GM12878 (cell line): Measurements from ENCODE around the gene RANBP1. TPM values are rescaled to one million over a fixed set of nuclear protein-coding genes. Genes with fewer than 3 reads are reported as not detected.
A peak's percentile ranks its signal among the peaks of the same experiment; 100 is the strongest.

ENCODE experiments used
- ATAC-seq: fragments of 200-7000 bp; cut with Tn5 transposase; 3 replicates; pipeline ENCODE4 v1.9.1; 2020; ENCODE audit warnings: mild to moderate bottlenecking, moderate library complexity
- BruUV-seq: library from RNA; stranded (reverse); fragments of 400-500 nt; replicated peaks from 2 replicates; lab custom pipeline; 2021; lab: Mats Ljungman, UMichigan
- CTCF ChIA-PET: fragments of 300-600 bp; sonication (Branson Sonifier 250); formaldehyde crosslinking; extraction: SDS; loops from one replicate; lab custom pipeline; 2021; ENCODE audit warnings: inconsistent platforms; lab: Yijun Ruan, JAX
- POLR2A ChIA-PET: fragments of 350-600 bp; formaldehyde crosslinking; extraction: SDS; loops from one replicate; lab custom pipeline; 2021; ENCODE audit warnings: inconsistent platforms; lab: Charles Lee
- RAD21 ChIA-PET: fragments of 300-600 bp; sonication (Branson Sonifier 250); formaldehyde crosslinking; loops from one replicate; lab custom pipeline; 2023; ENCODE audit warnings: antibody characterized with exemption; ENCODE audit not compliant: unreplicated experiment; lab: Charles Lee
- SMC1A ChIA-PET: fragments of 300-600 bp; sonication (Branson Sonifier 250); formaldehyde crosslinking; loops from one replicate; lab custom pipeline; 2023; ENCODE audit not compliant: unreplicated experiment, uncharacterized antibody; lab: Charles Lee
- DNase-seq: peaks from one replicate; pipeline ENCODE4 v3.0.0-alpha.2; 2011; ENCODE audit warnings: low read depth, low spot score
- FAIRE-seq: peaks from 3 replicates; lab custom pipeline; 2011; peaks lifted over from hg19 to GRCh38; lab: Jason Lieb, UNC
- H2AFZ ChIP-seq: 2 replicates; pipeline ENCODE4 v1.6.0; 2011; ENCODE audit warnings: low read depth, low read length, control low read depth; ENCODE audit not compliant: control insufficient read depth
- H3K27ac ChIP-seq: 2 replicates; pipeline ENCODE4 v1.5.1; 2011; ENCODE audit warnings: control low read depth; ENCODE audit not compliant: control insufficient read depth, insufficient read depth
- H3K27me3 ChIP-seq, 2 experiments: replicated peaks in 1 of 2; 2 replicates each; pipeline versions ENCODE4 v1.6.0 to v1.6.1; 2011; ENCODE audit warnings: low read length in 1 of 2; ENCODE audit not compliant: control insufficient read depth in 2 of 2, insufficient read depth in 2 of 2
- H3K36me3 ChIP-seq, 2 experiments: 2 replicates each; pipeline ENCODE4 v1.5.1; 2011; ENCODE audit warnings: low read length in 1 of 2; ENCODE audit not compliant: control insufficient read depth in 2 of 2, insufficient read depth in 2 of 2
- H3K4me1 ChIP-seq: 2 replicates; pipeline ENCODE4 v1.6.1; 2011; ENCODE audit warnings: mild to moderate bottlenecking, low read length, moderate library complexity, mixed read lengths; ENCODE audit not compliant: control insufficient read depth, insufficient read depth
- H3K4me2 ChIP-seq: 2 replicates; pipeline ENCODE4 v1.6.0; 2011; ENCODE audit warnings: control low read depth; ENCODE audit not compliant: control insufficient read depth, insufficient read depth
- H3K4me3 ChIP-seq: fragments of 200-600 bp; sonication (generic); 2 replicates; pipeline ENCODE4 v1.5.1; 2016
- H3K79me2 ChIP-seq: 2 replicates; pipeline ENCODE4 v1.6.0; 2011; ENCODE audit warnings: low read length; ENCODE audit not compliant: control insufficient read depth, insufficient read depth
- H3K9ac ChIP-seq: 2 replicates; pipeline ENCODE4 v1.8.0; 2011; ENCODE audit warnings: low read length, control low read depth, mixed read lengths; ENCODE audit not compliant: control insufficient read depth, insufficient read depth
- H3K9me3 ChIP-seq: replicated peaks from 3 replicates; pipeline ENCODE4 v1.5.1; 2011; ENCODE audit warnings: mild to moderate bottlenecking, low read length; ENCODE audit not compliant: control insufficient read depth, insufficient read depth
- H4K20me1 ChIP-seq: 2 replicates; pipeline ENCODE4 v1.6.0; 2011; ENCODE audit not compliant: control insufficient read depth, insufficient read depth
- ASH2L ChIP-seq: fragments of 300-600, 200-600 bp; sonication (generic); IDR thresholded peaks from 2 replicates; pipeline ENCODE4 v1.6.1; 2017; ENCODE audit warnings: low read depth, mild to moderate bottlenecking, borderline replicate concordance
- POLR2A ChIP-seq: IDR thresholded peaks from 2 replicates; pipeline ENCODE4 v1.6.1; 2011; ENCODE audit warnings: low read depth, mild to moderate bottlenecking, low read length
- RFX5 ChIP-seq: IDR thresholded peaks from 2 replicates; pipeline ENCODE4 v1.6.1; 2011; ENCODE audit warnings: low read depth, low read length, improper control_type of control experiment
- STAT3 ChIP-seq: IDR thresholded peaks from 2 replicates; pipeline ENCODE4 v1.6.1; 2011; ENCODE audit warnings: low read depth, low read length, improper control_type of control experiment
- WGBS: methylation state at CpG from one replicate; pipeline ENCODE4 v1.1.6; 2016; ENCODE audit warnings: low lambda C conversion rate; ENCODE audit not compliant: insufficient replicate concordance, insufficient coverage; ENCODE audit errors: missing lambda C conversion rate; 5-methylcytosine and 5-hydroxymethylcytosine counted together
- in situ Hi-C: fragments of 300-500 bp; cut with MboI; formaldehyde crosslinking; loops from 9 replicates; pipeline ENCODE4 v1.14.3; 2018; ENCODE audit warnings: mixed read lengths
- intact Hi-C: fragments of 100-400 bp; cut with micrococcal nuclease; formaldehyde crosslinking; loops from one replicate; pipeline ENCODE4 v1.14.2; 2022; ENCODE audit not compliant: unreplicated experiment
- polyA plus RNA-seq, 11 experiments: library from polyadenylated mRNA; depleted of rRNA in 4 of 11; unstranded in 6 of 11; stranded (reverse) in 5 of 11; fragments of >200 nt; fragmentation: Nextera tagmentation in 4 of 11; fragmentation: Illumina TruSeq in 1 of 11; extraction: Ambion mirVana in 4 of 11; extraction: Trizol in 1 of 11; gene quantifications; 1 replicate in 1 of 11; 2 replicates in 10 of 11; pipeline versions ENCODE4 v1.2.1 to v1.2.3, GENCODE V29; 2011 to 2016; ENCODE audit warnings: inconsistent platforms in 2 of 11, missing spikeins in 2 of 11, low read depth in 1 of 11
- total RNA-seq, 4 experiments: library from RNA; depleted of rRNA in 3 of 4; stranded (reverse); fragments of >200 nt in 3 of 4; fragmentation: Illumina TruSeq in 1 of 4; extraction: Trizol in 1 of 4; gene quantifications; 2 replicates each; pipeline versions ENCODE4 v1.2.1 to v1.2.3, GENCODE V29; 2013 to 2021

Gene RANBP1
- total and polyA plus RNA-seq, 10 of the 15 experiments (the other 5 are each of a cell fraction or from before 2014, with no cell fraction given), result 55.3 to 808 (median 394) TPM

DNA sequence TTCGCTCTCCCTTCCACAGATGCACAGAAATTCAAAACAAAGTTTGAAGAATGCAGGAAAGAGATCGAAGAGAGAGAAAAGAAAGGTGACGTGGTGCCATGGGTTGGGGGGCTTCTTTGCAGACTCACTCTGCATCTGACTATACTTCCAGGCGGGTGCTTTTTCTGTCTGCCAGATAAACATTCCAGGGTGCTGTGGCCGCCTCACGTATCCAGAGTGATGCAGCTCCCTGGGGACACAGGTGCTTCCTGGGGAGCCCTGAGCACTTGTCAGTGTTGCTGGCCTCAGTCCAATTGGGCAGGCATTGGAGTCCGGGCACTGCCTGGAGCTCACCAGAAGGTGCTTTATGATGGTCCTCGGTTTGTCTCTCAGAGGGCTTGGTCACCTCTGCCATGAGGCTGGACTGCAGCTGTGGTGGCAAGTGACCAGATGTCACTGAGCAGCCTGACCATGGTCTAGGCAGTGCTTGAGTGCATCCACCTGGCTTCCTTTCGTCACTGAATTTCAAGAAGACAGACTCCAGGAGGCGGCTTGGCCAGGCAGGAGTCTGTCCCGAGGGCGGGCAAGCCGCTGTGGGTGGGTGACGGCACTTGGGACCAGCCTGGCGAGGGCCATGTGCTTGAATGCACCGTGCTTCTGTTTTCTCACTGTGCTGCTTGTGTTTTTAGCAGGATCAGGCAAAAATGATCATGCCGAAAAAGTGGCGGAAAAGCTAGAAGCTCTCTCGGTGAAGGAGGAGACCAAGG, 10.6 kb downstream of the RANBP1 start:
- peaks cover 13% of the 10 kb centered on the region for H3K79me2 ChIP-seq
- ATAC-seq, result no peak
- intact Hi-C loops (no loop called here), in situ Hi-C loops (no loop called here)
- SMC1A ChIA-PET, result no interaction called here
- H3K9ac ChIP-seq, result no peak overlapping the region
- no peaks in the 10 kb centered on the region for H3K9me3 ChIP-seq
- no peak overlapping the region for H3K27ac ChIP-seq
- H3K4me3 ChIP-seq, result no peak overlapping the region
- no peak overlapping the region for H3K4me2 ChIP-seq
- WGBS, result 71% methylated on average over 19 of the region's 19 CpGs
- CTCF ChIA-PET, result interaction anchor here (0.7 kb wide), 1 partner anchor 155 kb away, joined by 3 read pairs; no protein-coding TSS in a partner anchor
- RAD21 ChIA-PET, result no interaction called here
- BruUV-seq, result no TSS peak
- H3K36me3 ChIP-seq, result peaks cover 27 to 34% of the 10 kb centered on the region in 2 experiments; a peak in 3 of 4 replicates
- no peak for FAIRE-seq
- no peak for DNase-seq
- H3K27me3 ChIP-seq, result no peaks in the 10 kb centered on the region
- no peaks in the 10 kb centered on the region for H4K20me1 ChIP-seq
- no peak overlapping the region for H2AFZ ChIP-seq
- peaks cover 3% of the 10 kb centered on the region; the same call in 1 of the 2 replicates for H3K4me1 ChIP-seq
- POLR2A ChIA-PET, result no interaction called here
- TF ChIP-seq POLR2A (peak; percentile 42; the same call in 1 of the 2 replicates), ASH2L (no peak)

DNA sequence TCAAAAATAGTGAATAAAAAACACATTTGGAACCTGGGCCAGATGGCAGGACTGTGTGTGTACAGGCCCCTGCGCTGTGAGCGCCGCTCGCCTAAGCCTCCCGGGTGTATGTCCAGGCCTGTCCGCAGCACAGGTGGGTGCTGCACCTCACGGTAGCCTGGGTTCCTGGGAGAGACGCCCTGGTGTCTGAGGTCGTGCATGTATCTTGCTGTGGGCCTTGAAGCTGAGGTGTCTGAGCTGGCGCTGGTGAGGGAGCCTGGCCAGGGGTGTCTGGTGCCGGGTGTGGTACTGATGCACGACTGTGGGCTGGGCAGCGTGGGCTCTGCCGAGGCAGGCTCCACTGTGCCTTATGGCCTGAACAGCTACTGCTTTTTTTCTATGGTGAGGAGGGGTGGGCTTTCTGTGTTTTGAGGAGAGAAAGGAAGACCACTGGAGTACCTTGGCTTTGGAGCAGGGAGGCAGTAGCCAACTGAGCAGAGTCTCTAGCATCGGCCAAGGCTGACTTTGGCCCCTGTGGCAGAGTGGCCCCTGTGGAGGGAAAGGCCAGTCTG, 11.5 kb downstream of the RANBP1 start:
- WGBS, result 89% methylated on average over 15 of the region's 15 CpGs
- SMC1A ChIA-PET, result no interaction called here

More for the DNA sequence above, 11.5 kb downstream of the RANBP1 start:
- Histone ChIP-seq H3K27me3 (no peaks in the 10 kb centered on the region), H3K9ac (no peak overlapping the region), H4K20me1 (no peaks in the 10 kb centered on the region), H3K4me1 (peaks cover 4% of the 10 kb centered on the region; the same call in 1 of the 2 replicates), H3K4me3 (no peak overlapping the region), H3K36me3 (peaks cover 20 to 31% of the 10 kb centered on the region in 2 experiments; a peak in 3 of 4 replicates), H3K9me3 (no peaks in the 10 kb centered on the region), H3K4me2 (no peak overlapping the region), H2AFZ (no peak overlapping the region), H3K27ac (no peak overlapping the region), H3K79me2 (peaks cover 9% of the 10 kb centered on the region)
- intact Hi-C loops (no loop called here), in situ Hi-C loops (no loop called here)
- ATAC-seq (no peak), DNase-seq (no peak), FAIRE-seq (no peak)
- ChIA-PET RAD21 (no interaction called here), CTCF (no interaction called here), POLR2A (interaction anchor here (0.5 kb wide), 1 partner anchor 48 kb away, joined by 4 read pairs; no protein-coding TSS in a partner anchor)
- no TSS peak for BruUV-seq
- no peak for TF ChIP-seq STAT3
- no peak for TF ChIP-seq RFX5
- peak; percentile 50; the same call in 1 of the 2 replicates for TF ChIP-seq POLR2A
